GM18873 (cell line): ENCODE results near the gene SELP.

Experiments
- ATAC-seq: cut with Tn5 transposase; IDR thresholded peaks from one replicate; pipeline ENCODE4 v1.9.1; 2021; ENCODE audit warnings: mild to moderate bottlenecking, moderate library complexity, moderate number of reproducible peaks; ENCODE audit not compliant: unreplicated experiment, low FRiP score

SELP gene

DNA sequence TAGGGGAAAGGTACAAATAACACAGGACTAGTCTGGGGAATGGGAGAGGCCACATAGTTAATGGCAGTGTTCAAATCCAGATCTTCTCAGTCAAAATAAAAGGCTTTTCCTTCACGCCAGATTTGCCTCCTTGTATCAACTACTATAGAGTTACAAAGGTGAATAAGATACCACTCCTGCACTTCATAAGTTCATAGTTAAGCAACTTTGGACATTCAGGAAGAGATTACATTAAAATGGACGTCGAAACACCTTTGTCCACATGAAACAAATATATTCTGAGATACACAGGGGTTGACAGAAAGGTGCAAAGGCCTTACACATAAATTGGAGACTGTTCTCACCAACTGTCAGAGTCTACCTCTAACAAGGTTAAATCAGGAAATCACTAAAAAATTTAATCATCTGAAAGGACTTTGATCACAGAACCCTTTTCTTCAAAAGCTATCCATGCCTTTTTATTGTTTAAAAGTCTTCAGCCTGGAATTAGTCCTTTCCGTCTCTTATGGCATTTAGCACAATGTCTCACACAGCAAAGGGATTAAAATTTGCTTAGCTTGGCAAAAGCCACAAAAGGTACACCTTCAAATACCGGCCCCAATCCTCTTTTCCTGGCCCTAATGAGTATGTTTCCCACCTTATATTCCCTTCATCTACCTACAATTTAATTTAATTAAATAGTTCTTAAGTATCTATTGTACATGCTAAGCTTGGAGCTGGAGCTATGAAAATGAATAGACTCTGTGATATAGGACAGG is 51.8 kb downstream of the SELP start:
- ATAC-seq: no peak

DNA sequence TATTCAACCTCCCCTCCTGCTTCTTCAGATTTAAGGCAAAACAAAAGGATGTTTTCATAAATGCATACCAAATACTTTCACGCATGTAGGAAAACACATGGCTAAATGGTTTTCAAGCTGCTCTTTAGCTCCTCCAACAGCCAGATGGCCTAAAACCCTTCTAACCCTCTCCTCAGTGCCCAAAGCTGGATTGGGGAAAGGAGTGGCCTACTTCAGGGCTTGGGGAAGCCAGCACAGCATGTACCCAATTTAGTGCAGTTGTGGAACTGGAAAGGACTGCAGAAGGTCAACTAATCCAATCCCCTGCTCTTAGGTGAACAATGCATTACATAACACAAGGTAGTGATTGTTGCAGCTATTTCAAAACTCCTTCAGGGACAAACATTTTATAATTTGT is 53.0 kb downstream of the SELP start:
- no peak for ATAC-seq

DNA sequence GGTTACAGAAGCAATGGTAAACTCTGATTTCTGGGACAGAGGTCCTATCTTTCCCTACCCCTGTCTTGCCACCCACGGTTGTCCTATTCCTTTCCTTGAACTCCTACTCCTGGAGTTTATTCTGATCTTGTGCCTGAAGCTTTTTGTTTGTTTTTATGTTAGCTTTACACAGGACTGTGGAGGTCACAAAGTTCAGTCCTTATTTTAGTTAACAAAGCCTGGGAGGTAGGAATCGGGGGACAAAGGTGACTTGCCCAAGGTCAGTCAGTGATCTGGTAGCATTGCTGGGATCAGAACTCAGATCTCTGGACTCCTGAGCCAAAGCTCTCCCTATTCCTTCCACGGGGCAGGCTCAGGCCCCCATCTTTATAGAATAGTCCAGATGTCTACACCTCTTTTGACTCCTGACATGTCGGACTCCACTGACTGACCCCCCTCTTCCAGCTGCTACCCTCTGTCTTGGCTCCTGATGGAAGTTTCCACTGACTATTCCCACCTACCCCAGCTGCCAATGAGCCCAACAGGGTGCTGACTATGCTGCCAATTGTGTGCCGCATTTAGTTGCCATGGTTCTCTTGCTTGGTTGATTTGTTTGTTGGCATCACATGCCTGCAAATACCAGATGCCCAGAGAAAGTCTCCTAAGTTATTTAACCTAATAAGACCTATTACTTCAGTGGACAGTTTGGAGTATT is 53.5 kb downstream of the SELP start:
- ATAC-seq: no peak

DNA sequence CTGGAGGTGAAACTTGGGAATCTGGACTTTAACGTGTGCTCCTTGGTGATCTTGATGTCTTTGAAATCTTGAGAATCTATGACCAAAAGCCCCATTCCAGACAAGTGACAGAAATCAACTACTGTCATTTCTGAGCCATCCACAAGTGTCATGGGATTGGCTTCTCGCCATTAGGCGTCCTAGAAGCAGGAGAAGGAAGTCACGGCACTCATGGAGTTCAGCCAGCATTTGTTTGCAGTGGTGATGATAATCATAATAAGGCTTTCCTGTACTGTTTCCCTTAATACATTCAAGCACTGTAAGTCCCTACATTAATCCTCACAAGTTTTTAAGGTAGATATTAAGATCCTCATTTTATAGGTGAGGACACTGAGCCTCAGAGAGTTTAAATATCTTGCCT is 55.6 kb downstream of the SELP start:
- no peak for ATAC-seq

DNA sequence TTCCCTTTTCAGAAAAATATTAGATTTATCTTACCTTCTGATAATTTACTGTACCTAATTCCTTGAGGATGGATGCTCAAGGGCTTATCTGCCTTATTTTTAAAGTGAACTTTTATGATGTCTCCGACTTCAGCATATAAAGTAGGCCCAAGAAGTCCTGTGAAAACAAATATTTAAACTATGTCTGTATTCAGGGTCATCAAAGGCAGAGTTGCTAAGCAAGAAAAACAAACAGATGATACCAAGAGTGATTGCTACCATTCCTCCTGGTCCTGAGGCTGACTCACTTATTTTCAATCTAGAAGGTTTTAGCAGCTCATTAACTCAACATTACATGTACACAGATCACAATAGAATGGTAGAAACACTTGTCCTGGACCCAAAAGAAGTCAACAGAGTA is 57.7 kb downstream of the SELP start:
- ATAC-seq: no peak

DNA sequence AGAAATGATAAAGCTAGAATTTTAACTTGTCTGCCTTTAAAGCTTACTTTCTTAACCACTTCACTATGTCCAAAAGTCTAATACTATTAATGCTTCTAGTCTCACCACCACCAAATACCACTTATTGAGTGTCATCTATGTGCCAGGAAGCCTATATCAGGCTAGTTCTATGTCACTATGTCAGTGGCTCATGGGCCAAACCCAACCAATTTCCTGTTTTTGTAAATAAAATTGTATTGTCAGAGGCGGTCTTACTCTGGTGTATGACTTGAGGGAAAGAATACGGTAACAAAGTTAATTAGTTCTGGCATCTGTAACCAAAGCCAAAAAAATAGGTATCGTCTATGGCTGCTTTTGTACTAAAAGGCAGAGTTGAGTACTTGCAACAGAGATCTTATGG is 58.5 kb downstream of the SELP start:
- no peak for ATAC-seq

DNA sequence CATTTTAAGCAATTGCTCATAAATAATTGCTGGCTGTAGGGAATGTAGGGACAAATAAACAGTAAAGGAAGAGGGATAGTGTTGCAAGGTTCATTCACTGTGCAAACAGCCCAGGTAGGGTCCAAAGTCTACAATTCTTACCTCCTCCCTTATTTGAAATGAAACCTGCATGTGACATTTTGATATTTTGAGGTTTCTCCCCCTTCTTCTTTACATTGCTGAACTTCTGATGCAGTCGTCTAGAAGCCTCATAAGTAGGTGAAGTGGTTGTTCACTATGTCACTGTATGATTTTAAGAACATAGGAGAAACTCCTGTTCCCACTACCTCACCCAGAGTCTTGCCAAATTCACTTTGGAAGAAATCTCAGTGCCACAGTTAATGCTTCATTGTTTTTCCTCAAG is 59.8 kb downstream of the SELP start:
- ATAC-seq: no peak

DNA sequence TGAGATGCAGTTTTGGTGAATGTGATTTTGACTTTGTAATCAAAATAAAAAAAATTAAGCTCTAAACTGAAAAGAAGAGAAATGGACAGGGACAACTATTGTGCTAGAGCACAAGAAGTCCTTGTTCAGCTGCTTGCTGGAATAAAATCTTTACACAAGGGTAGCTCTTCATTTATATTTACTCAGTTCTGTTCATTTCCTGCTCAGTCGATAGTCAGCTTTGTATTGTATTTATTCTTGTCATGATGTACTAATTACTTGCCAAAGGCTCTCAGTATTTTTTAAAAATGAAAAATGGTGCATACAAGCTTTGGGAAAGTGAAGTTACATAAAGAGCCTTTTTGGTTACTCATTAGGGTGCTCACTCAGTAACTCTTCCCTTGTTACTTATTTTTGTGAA is 61.4 kb downstream of the SELP start:
- no peak for ATAC-seq

DNA sequence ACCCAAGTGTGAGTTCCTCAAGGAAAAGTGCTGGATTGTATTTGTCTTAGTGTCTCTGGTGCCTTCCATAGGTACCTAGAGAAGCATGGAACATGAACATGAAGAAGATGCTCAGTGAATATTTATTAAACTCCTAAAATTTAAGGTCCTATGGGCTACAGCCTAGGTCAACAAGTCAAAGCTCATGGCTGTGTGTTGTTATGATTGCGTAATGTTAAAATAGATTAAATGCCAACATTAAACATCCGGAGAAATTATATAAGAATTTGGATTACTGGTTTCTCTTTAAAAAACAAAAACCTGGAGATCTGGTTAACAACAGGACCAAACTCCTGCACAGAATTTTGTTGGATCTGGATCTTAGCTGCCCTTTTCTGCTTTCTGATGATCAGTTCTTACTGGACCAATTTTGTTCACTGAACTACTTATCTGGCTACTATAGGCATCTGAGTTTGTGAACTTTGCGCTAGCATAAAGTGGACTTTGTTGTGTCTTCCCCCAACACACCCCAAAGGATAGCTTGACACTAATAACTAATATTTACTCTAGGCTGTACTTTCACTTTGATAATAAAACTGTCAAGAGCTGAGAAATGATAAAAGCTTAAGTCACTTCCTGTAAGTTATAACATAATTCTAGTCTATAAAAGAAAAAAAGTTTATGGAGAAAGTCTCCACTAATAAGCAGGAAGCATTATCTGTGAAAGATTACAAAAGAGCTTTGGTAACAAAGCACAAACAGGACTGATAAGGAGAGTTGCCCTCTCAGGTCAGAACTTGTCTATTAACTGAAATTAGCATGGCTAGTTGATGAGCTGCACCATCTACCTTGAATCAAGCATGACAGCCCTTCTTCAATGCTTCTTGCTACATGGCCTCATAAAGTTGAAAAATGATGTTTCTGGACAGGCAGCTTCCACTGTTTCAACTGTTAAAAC is 64.3 kb downstream of the SELP start:
- ATAC-seq: no peak

DNA sequence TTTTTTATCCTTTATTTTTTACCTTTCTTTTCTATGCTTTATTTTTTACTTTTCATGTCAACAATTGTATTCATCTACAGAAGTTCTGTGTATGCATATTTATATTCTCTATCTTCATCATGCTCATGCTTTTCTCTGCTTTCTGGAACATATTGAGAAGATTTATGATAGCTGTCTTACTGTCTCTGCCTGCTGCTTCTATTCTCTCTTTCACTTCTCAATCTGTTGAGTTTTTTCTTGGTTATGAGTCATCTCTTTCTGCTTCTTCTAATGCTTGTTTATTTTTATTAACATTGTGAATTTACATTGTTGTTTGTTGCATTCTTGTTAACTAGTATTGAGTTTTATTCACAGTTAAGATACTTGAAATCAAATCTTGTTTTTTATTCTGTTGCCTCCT is 66.3 kb downstream of the SELP start:
- no peak for ATAC-seq

DNA sequence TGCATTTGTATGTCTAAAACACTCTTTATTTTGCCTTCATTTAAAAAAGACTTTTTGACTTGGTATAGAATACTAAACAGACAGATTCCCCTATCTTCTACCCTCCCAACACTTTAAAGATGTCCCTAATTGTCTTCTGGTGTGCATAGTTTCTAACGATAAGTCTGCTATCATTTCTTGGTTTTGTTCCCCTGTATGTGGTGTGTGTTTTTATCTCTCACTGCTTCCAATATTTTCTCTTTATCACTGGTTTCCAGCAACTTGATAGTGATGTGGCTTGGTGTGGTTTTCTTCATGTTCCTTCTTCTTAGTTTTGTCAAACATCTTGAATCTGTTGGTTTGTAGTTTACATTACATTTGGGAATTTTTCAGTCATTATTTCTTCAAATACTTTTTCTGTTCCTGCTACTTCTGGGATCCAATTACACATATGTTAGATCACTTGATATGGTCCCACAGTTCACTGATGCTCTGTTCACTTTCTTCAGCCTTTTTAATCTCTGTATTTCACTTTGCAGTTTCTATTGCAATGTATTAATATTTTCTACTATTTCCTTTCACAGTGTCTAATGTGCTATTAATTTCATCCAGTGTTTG is 66.8 kb downstream of the SELP start:
- no peak for ATAC-seq

DNA sequence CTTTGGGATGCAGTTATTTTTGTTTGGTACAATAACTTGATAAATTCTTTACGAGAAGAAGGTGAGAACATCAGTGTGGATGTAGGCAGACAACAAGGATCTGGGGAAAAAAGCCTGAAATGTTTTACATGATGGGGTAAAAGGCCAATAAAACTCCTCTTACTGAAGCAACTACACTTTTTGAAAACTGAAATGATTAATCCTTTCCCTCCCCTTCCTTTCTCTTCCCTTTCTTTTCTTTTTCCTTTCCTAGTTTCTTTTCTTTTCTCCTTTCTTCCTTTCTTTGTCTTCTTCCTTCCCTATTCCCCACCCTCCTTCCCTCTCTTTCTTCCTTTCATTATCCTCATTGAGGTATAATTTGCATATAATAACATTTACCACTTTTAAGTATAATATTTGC is 68.2 kb downstream of the SELP start:
- no peak for ATAC-seq

DNA sequence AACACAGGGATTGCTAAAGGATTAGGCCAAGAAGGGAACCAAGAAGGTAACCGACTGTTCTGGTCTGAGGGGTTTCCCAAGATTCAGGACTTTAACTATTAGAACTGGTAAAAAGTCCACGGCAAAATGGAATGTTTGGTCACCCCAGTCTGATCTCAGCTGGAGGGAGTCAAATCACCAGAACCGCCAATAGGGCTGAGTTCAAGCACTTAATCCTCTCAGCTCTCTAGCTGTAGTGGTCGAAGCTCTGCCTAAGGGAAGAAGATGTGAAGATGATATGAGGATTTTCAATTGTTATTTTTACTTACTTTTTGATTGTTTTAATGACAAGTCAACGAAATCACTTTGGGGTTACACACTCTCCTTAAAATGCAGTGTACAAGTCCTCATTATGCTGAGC is 72.8 kb downstream of the SELP start:
- ATAC-seq: no peak

DNA sequence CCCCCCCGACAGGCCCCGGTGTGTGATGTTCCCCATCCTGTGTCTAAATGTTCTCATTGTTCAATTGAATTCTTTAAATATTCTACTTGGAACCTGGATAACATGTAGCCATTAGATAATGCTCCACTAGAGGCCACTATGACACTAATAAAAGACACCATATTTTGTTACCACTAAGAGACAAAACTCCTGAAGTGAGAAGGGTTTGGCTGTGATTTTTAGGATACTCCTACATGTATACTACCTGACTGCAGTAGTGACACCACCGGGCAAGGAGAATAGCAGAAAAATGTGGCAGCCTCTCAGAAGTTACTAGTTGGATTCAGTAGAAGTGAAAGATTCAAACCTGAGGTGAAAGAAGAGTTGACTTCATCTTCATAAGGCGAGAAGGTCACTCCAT is 79.6 kb downstream of the SELP start:
- no peak for ATAC-seq

DNA sequence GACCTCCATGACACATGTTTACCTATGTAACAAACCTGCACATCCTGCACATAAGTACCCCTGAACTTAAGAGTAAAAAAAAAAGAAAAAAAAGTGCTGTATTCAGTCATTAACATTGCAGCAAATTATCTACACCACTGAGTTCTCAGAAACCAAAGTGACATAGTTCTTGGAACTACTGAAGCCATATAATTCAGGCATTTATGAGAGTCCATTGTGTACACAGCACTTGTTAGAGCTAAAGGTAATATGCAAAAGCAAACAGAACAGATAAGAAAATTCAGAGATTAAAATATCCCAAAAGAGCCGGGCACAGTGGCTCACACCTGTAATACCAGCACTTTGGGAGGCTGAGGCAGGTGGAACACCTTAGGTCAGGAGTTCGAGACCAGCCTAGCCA is 81.6 kb downstream of the SELP start:
- ATAC-seq: no peak

DNA sequence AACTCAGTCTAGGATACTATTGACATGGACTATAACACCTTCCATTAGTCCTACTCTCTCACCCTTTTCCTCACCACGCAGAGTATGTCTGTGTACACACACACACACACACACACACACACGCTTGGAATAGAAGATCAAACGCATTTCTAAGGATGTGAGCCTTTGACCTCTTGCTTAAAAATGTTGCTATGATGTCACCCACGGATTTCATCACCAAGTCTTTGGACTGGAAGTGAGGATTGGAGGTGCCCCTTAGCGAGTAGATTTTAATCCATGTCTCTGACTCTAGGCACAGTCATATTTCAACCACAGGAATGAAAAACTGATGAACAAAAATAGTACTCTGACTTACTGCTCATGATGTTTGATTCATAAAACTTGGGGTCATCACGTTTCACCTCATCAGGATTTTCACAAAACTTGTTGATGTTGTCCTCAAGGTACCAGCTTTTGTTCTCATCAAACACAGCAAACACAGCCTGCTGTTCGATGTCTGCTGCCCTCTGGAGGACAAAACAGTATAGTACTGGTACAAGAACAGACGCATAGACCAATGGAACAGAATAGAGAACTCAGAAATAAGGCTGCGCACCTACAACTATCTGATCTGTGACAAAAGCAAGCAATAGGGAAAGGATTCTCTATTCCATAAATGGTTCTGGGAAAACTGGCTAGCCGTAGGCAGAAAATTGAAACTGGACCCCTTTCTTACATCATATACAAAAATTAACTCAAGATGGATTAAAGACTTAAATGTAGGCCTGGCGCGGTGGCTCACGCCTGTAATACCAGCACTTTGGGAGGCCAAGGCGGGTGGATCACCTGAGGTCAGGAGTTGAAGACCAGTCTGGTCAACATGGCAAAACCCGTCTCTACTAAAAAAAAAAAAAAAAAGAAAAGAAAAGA is 83.6 kb downstream of the SELP start:
- no peak for ATAC-seq

DNA sequence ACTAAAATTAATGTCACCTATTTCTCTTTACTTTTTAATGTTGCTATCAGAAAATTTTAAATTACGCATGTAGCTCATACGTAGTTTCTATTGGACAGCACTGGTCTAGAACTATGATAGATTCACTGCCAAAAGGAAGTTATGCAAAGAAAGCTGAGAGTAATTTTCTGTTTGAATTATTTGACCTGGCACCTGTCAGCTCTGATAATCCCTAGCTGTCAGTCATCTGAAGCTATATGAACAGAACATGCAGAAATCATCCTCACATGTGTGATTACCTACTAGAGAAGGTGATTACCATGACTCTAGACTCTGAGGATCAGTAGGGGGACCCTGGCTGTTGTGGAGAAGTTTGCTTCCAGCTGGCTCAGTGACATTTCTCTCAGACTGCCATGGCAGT is 84.5 kb downstream of the SELP start:
- no peak for ATAC-seq

DNA sequence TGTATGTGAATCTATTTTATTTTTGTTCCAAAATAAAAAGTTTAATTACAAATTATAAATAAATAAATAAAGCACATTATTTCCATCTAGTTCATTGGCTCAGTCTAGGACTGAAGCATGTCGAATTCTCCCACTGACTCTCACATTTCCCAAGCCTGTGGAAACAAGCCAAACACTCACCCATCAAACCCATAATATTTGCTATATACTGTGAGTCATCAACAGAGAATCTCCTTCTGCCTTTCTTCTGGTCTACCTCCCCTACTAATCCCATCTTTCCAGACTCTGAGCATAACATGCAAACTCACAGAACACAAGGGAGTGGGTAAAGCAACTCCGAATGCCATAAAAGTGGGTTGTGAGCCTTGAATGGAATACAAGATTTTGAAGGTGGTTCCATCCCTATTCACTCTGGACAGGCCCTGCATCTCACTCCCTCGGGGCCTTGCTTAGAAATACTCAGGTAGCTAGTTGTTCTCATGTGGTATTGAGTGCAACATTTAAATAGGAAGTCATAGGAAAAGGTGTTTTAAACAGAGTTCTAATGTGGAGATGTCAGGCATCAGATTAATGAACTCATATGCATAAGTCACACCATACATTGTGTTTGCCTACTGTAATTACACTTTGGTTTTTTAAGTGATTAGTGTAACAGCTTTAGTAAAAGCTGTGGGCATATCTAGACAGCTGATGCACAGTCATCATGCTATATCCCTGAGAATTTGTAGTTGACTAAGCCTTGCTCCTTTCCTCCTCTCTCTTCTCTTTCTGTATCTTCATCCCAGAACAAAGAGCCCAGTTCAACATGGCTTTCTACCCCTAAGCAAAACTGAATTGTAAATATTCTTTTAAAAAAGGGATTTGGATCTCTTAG is 90.7 kb downstream of the SELP start:
- no peak for ATAC-seq
